Lower lobe of right lung (tissue), 2 donors: ENCODE results near the gene PACSIN2. TPM values are rescaled to one million over a fixed set of nuclear protein-coding genes. Genes with fewer than 3 reads are reported as not detected.
A peak's percentile ranks its signal among the peaks of the same experiment; 100 is the strongest.
"Not testable (repeated sequence)": the region's sequence is repeated elsewhere in the genome, so short reads cannot be mapped to it uniquely, and the experiment has no call there.

Source experiments
- ATAC-seq, 2 donors: fragments of 200-7000 bp; cut with Tn5 transposase; one replicate each; pipeline ENCODE4 v1.9.1; 2020 to 2022; ENCODE audit warnings: mild to moderate bottlenecking in 2 of 2, moderate library complexity in 2 of 2
- DNase-seq: peaks from one replicate; pipeline ENCODE4 v3.0.0-alpha.2; 2020
- H3K27ac ChIP-seq: fragments of 200-600 bp; one replicate; pipeline ENCODE4 v1.8.0; 2022
- H3K27me3 ChIP-seq: fragments of 200-600 bp; one replicate; pipeline ENCODE4 v1.8.0; 2022; ENCODE audit warnings: low read depth
- H3K36me3 ChIP-seq: fragments of 200-600 bp; one replicate; pipeline ENCODE4 v1.8.0; 2022; ENCODE audit warnings: mild to moderate bottlenecking
- H3K4me1 ChIP-seq: fragments of 200-600 bp; one replicate; pipeline ENCODE4 v1.8.0; 2022
- H3K4me3 ChIP-seq: fragments of 200-600 bp; one replicate; pipeline ENCODE4 v1.8.0; 2022; ENCODE audit warnings: mild to moderate bottlenecking
- H3K9me3 ChIP-seq: fragments of 200-600 bp; one replicate; pipeline ENCODE4 v1.8.0; 2022
- CTCF ChIP-seq: fragments of 200-600 bp; IDR thresholded peaks from one replicate; pipeline ENCODE4 v1.8.0; 2022; ENCODE audit warnings: antibody characterized with exemption, mild to moderate bottlenecking
- intact Hi-C: fragments of 100-400 bp; cut with DNase I; formaldehyde crosslinking; loops from one replicate; pipeline ENCODE4 v1.11.0; 2022
- total RNA-seq: library from RNA; stranded (reverse); fragmentation: NEBNext Ultra II Directional; extraction: Animal tissue kit (Norgen Biotek cat#: 25700); gene quantifications from one replicate; pipeline ENCODE4 v1.2.1, GENCODE V29; 2021
- donor health status: DM: no; HTN: yes; CAD: no; lungs with severe emphysema.

PACSIN2 gene
- total RNA-seq, 1 donor from 2014 or later, result 104 TPM

GRCh38 chr22:43000441-43001175 is 14.3 kb downstream of the PACSIN2 start:
- intact Hi-C loops, result no loop called here
- Histone ChIP-seq H3K9me3 (no peaks in the 10 kb centered on the region), H3K4me1 (peaks cover 89% of the 10 kb centered on the region), H3K36me3 (no peaks in the 10 kb centered on the region), H3K27me3 (no peaks in the 10 kb centered on the region), H3K27ac (peak overlapping the region; percentile 59), H3K4me3 (no peak overlapping the region)
- no peak for TF ChIP-seq CTCF
- DNase-seq, result peak; percentile 38
- ATAC-seq, result no peak

GRCh38 chr22:42997582-42998090 is 17.3 kb downstream of the PACSIN2 start:
- H3K4me1 ChIP-seq, result peaks cover 89% of the 10 kb centered on the region
- intact Hi-C loops, result no loop called here
- no peaks in the 10 kb centered on the region for H3K9me3 ChIP-seq
- no peak for ATAC-seq
- TF ChIP-seq CTCF, result no peak
- H3K36me3 ChIP-seq, result no peaks in the 10 kb centered on the region
- no peak for DNase-seq
- no peaks in the 10 kb centered on the region for H3K27me3 ChIP-seq
- H3K27ac ChIP-seq, result peak overlapping the region; percentile 87
- no peak overlapping the region for H3K4me3 ChIP-seq

- DNase-seq (no peak), ATAC-seq (no peak)
- Histone ChIP-seq H3K27ac (peak overlapping the region; percentile 87), H3K4me1 (peaks cover 86% of the 10 kb centered on the region), H3K36me3 (no peaks in the 10 kb centered on the region), H3K27me3 (no peaks in the 10 kb centered on the region), H3K4me3 (no peak overlapping the region), H3K9me3 (no peaks in the 10 kb centered on the region)
- TF ChIP-seq CTCF, result no peak
- intact Hi-C loops, result no loop called here
Observed at GRCh38 chr22:42996646-42997365, 18.1 kb downstream of the PACSIN2 start.

- H3K27me3 ChIP-seq, H3K36me3 ChIP-seq, H3K9me3 ChIP-seq, H3K4me3 ChIP-seq, DNase-seq, intact Hi-C loops: not testable (repeated sequence)
- Histone ChIP-seq H3K27ac (peak overlapping the region; percentile 87), H3K4me1 (peaks cover 75% of the 10 kb centered on the region)
- ATAC-seq, result peak in 1 of 2 donors; percentile 1
Observed at GRCh38 chr22:42995654-42996053, 19.3 kb downstream of the PACSIN2 start.

- DNase-seq (peak; percentile 65), ATAC-seq (peak; percentile 84 to 87)
- H3K9me3 ChIP-seq, result no peaks in the 10 kb centered on the region
- peak overlapping the region; percentile 34 for H3K4me3 ChIP-seq
- peaks cover 74% of the 10 kb centered on the region for H3K4me1 ChIP-seq
- H3K36me3 ChIP-seq, result no peaks in the 10 kb centered on the region
- no peaks in the 10 kb centered on the region for H3K27me3 ChIP-seq
- no peak for TF ChIP-seq CTCF
- intact Hi-C loops, result no loop called here
- H3K27ac ChIP-seq, result peak overlapping the region; percentile 87
Observed at GRCh38 chr22:42994917-42995562, 19.9 kb downstream of the PACSIN2 start.
